K562 (cell line): ENCODE results near the gene DDR2. TPM values are rescaled to one million over a fixed set of nuclear protein-coding genes. Genes with fewer than 3 reads are reported as not detected.

Experiments used
- ATF1 ChIP-seq, 2 experiments: fragments of 450-650 bp in 1 of 2; IDR thresholded peaks; 2 replicates each; pipeline ENCODE4 v1.6.1; 2016; ENCODE audit warnings: missing compliant biosample characterization in 1 of 2, missing genetic modification characterization in 1 of 2
- CREB3L1 ChIP-seq: fragments of 450-650 bp; IDR thresholded peaks from 2 replicates; pipeline ENCODE4 v1.6.1; 2014; ENCODE audit warnings: low read depth, mild to moderate bottlenecking, moderate library complexity, borderline replicate concordance
- FOS ChIP-seq: IDR thresholded peaks from 3 replicates; pipeline ENCODE4 v1.6.1; 2011; ENCODE audit not compliant: insufficient read length; ENCODE audit errors: extremely low read depth
- NFE2 ChIP-seq: IDR thresholded peaks from 2 replicates; pipeline ENCODE4 v1.6.1; 2014; ENCODE audit warnings: antibody characterized with exemption, low read depth
- PBX2 ChIP-seq, 2 experiments: IDR thresholded peaks in 1 of 2; conservative IDR thresholded peaks in 1 of 2; 2 replicates each; pipeline ENCODE4 v1.6.1; 2016; ENCODE audit warnings: low read depth in 2 of 2, mild to moderate bottlenecking in 1 of 2, missing compliant biosample characterization in 1 of 2, missing genetic modification characterization in 1 of 2, moderate library complexity in 1 of 2
- RB1 ChIP-seq: fragments of 450-650 bp; IDR thresholded peaks from 2 replicates; pipeline ENCODE4 v1.6.1; 2017; ENCODE audit warnings: low read depth, mild to moderate bottlenecking
- SAP30 ChIP-seq: fragments of 200-600 bp; sonication (generic); IDR thresholded peaks from 2 replicates; pipeline ENCODE4 v1.6.1; 2012; ENCODE audit warnings: borderline replicate concordance, low read depth, mild to moderate bottlenecking, moderate library complexity, low read length, control low read depth, inconsistent platforms; ENCODE audit not compliant: insufficient read depth, poor library complexity, severe bottlenecking
- ZNF12 ChIP-seq: sonication (generic); formaldehyde crosslinking; IDR thresholded peaks from 2 replicates; pipeline ENCODE4 v1.4.0; 2020; ENCODE audit warnings: mild to moderate bottlenecking, missing genetic modification reagents
- ZNF212 ChIP-seq: fragments of 450-650 bp; formaldehyde crosslinking; IDR thresholded peaks from 2 replicates; pipeline ENCODE4 v1.4.0; 2020; ENCODE audit warnings: mild to moderate bottlenecking
- polyA plus RNA-seq, 8 experiments: library from polyadenylated mRNA; depleted of rRNA in 4 of 8; stranded (reverse) in 5 of 8; unstranded in 3 of 8; fragments of >200 nt; fragmentation: Nextera tagmentation in 2 of 8; fragmentation: Illumina TruSeq in 1 of 8; extraction: Ambion mirVana in 2 of 8; extraction: Trizol in 1 of 8; gene quantifications; 2 replicates each; pipeline versions ENCODE4 v1.2.1 to v1.2.3, GENCODE V29; 2011 to 2014; ENCODE audit warnings: inconsistent platforms in 1 of 8, missing spikeins in 1 of 8
- total RNA-seq, 7 experiments: library from RNA; depleted of rRNA in 6 of 7; stranded (reverse); fragments of >200 nt in 6 of 7; fragmentation: Illumina TruSeq in 2 of 7; extraction: Trizol in 2 of 7; gene quantifications; 2 replicates each; pipeline versions ENCODE4 v1.2.1 to v1.2.3, GENCODE V29; 2011 to 2021; ENCODE audit warnings: low replicate concordance in 1 of 7

Gene DDR2
- total and polyA plus RNA-seq, 9 of the 15 experiments (the other 6 are each of a cell fraction or from before 2014, with no cell fraction given): 0.36 to 2.0 (median 1.1) TPM

GRCh38 chr1:162663589-162664106 is 31.4 kb downstream of the DDR2 start (continued):
- TF ChIP-seq SAP30 (no peak), ZNF212 (no peak), PBX2 (CRISPR knock-in tag; IDR thresholded peaks at IDR 0.05; ENCODE audit: low read depth) (no peak), PBX2 (tag; conservative IDR thresholded peaks at IDR 0.05; ENCODE audit: low read depth) (peak; percentile 55), FOS (no peak), ATF1 (CRISPR knock-in tag; IDR thresholded peaks at IDR 0.05) (no peak), ATF1 (tag; IDR thresholded peaks at IDR 0.05) (no peak), ZNF12 (no peak), NFE2 (peak; percentile 53; the same call in 1 of the 2 replicates), RB1 (no peak), CREB3L1 (no peak)
